Neural progenitor cell (in vitro differentiated cells): ENCODE measurements around the gene ITIH5. TPM values are rescaled to one million over a fixed set of nuclear protein-coding genes. Genes with fewer than 3 reads are reported as not detected.

Source experiments
- DNase-seq: peaks from one replicate; pipeline ENCODE4 v3.0.0-alpha.2; 2016; ENCODE audit warnings: low spot score
- H2AFZ ChIP-seq: fragments of 200-600 bp; sonication (generic); replicated peaks from 2 replicates; pipeline ENCODE4 v1.6.1; 2016; ENCODE audit warnings: antibody characterized with exemption
- H3F3A ChIP-seq: fragments of 200-600 bp; sonication (generic); 2 replicates; pipeline ENCODE4 v1.6.1; 2016; ENCODE audit warnings: antibody characterized with exemption, low read depth
- H3K27ac ChIP-seq: fragments of 200-600 bp; sonication (generic); 2 replicates; pipeline ENCODE4 v1.5.1; 2016; ENCODE audit warnings: mild to moderate bottlenecking
- H3K27me3 ChIP-seq: fragments of 200-600 bp; sonication (generic); 2 replicates; pipeline ENCODE4 v1.6.1; 2016; ENCODE audit warnings: mild to moderate bottlenecking, moderate library complexity
- H3K36me3 ChIP-seq: fragments of 200-600 bp; sonication (generic); 2 replicates; pipeline ENCODE4 v1.5.1; 2016
- H3K4me1 ChIP-seq: fragments of 200-600 bp; sonication (generic); 2 replicates; pipeline ENCODE4 v1.6.1; 2016; ENCODE audit warnings: mixed run types
- H3K4me2 ChIP-seq: fragments of 200-600 bp; sonication (generic); 2 replicates; pipeline ENCODE4 v1.6.1; 2016
- H3K4me3 ChIP-seq: fragments of 200-600 bp; sonication (generic); 2 replicates; pipeline ENCODE4 v1.5.1; 2016
- H3K79me2 ChIP-seq: fragments of 200-600 bp; sonication (generic); 2 replicates; pipeline ENCODE4 v1.6.1; 2016; ENCODE audit warnings: low read depth
- H3K9ac ChIP-seq: fragments of 200-600 bp; sonication (generic); 2 replicates; pipeline ENCODE4 v1.6.1; 2016
- H3K9me3 ChIP-seq: fragments of 200-600 bp; sonication (generic); 2 replicates; pipeline ENCODE4 v1.5.1; 2016; ENCODE audit warnings: low read depth
- H4K20me1 ChIP-seq: fragments of 200-600 bp; sonication (generic); 2 replicates; pipeline ENCODE4 v1.6.1; 2016; ENCODE audit warnings: low read depth
- H3K27ac Mint-ChIP-seq: 3 replicates; pipeline ENCODE4 v1.8.0; 2021; ENCODE audit warnings: mixed read lengths
- H3K27me3 Mint-ChIP-seq: 2 replicates; pipeline ENCODE4 v1.8.0; 2022; ENCODE audit warnings: low read depth, mild to moderate bottlenecking, inconsistent platforms, moderate library complexity, mixed read lengths; ENCODE audit not compliant: insufficient read depth
- H3K36me3 Mint-ChIP-seq: 3 replicates; pipeline ENCODE4 v1.8.0; 2021; ENCODE audit warnings: mixed read lengths
- H3K4me1 Mint-ChIP-seq: 3 replicates; pipeline ENCODE4 v1.8.0; 2021; ENCODE audit warnings: mixed read lengths
- H3K4me3 Mint-ChIP-seq: 3 replicates; pipeline ENCODE4 v1.8.0; 2021; ENCODE audit warnings: mild to moderate bottlenecking, moderate library complexity, mixed read lengths
- H3K9me3 Mint-ChIP-seq: 3 replicates; pipeline ENCODE4 v1.8.0; 2020; ENCODE audit warnings: mixed read lengths
- CTCF ChIP-seq: fragments of 200-600 bp; sonication (generic); IDR thresholded peaks from 2 replicates; pipeline ENCODE4 v1.5.1; 2017; ENCODE audit warnings: antibody characterized with exemption, mild to moderate bottlenecking
- EZH2 ChIP-seq: fragments of 200-600 bp; sonication (generic); IDR thresholded peaks from 2 replicates; pipeline ENCODE4 v1.6.1; 2017; ENCODE audit warnings: antibody characterized with exemption, mild to moderate bottlenecking, moderate library complexity
- EZH2phosphoT487 ChIP-seq: fragments of 200-600 bp; sonication (generic); IDR thresholded peaks from 2 replicates; pipeline ENCODE4 v1.6.1; 2017; ENCODE audit warnings: antibody characterized with exemption
- total RNA-seq: library from RNA; depleted of rRNA; stranded (reverse); fragments of >200 nt; gene quantifications from 2 replicates; pipeline ENCODE4 v1.2.3, GENCODE V29; 2015; ENCODE audit warnings: low replicate concordance

Gene ITIH5
- total RNA-seq, 1 donor from 2014 or later: 1.1 TPM

- Histone ChIP-seq H3K36me3 (no peaks in the 10 kb centered on the region), H3K4me3 (no peak overlapping the region), H3K4me2 (no peak overlapping the region), H3K9ac (no peak overlapping the region), H2AFZ (no peak overlapping the region), H3K9me3 (no peaks in the 10 kb centered on the region), H3F3A (no peaks in the 10 kb centered on the region), H3K4me1 (no peaks in the 10 kb centered on the region), H3K27ac (no peak overlapping the region), H3K79me2 (no peaks in the 10 kb centered on the region), H3K27me3 (no peaks in the 10 kb centered on the region), H4K20me1 (no peaks in the 10 kb centered on the region)
- TF ChIP-seq CTCF (no peak), EZH2 (no peak), EZH2phosphoT487 (no peak)
- Mint-ChIP-seq H3K9me3 (peaks cover 3% of the 10 kb centered on the region), H3K4me1 (no peaks in the 10 kb centered on the region), H3K27me3 (peaks cover 12% of the 10 kb centered on the region), H3K36me3 (no peaks in the 10 kb centered on the region), H3K4me3 (no peak overlapping the region), H3K27ac (no peak overlapping the region)
- DNase-seq: no peak
Observed at GRCh38 chr10:7679256-7679655, 12.5 kb upstream of the ITIH5 start.

GRCh38 chr10:7672341-7673134 is 5.8 kb upstream of the ITIH5 start:
- H3K36me3 Mint-ChIP-seq: no peaks in the 10 kb centered on the region
- no peak overlapping the region for H3K27ac Mint-ChIP-seq
- DNase-seq: no peak
- Histone ChIP-seq H3K36me3 (no peaks in the 10 kb centered on the region), H3K79me2 (no peaks in the 10 kb centered on the region), H4K20me1 (peaks cover 7% of the 10 kb centered on the region), H3K9me3 (no peaks in the 10 kb centered on the region), H3K9ac (no peak overlapping the region), H3K4me1 (peaks cover 5% of the 10 kb centered on the region), H3K4me2 (no peak overlapping the region), H3K27ac (no peak overlapping the region), H3K4me3 (no peak overlapping the region), H3K27me3 (peaks cover 41% of the 10 kb centered on the region), H3F3A (peaks cover 9% of the 10 kb centered on the region), H2AFZ (no peak overlapping the region)
- H3K9me3 Mint-ChIP-seq: no peaks in the 10 kb centered on the region
- TF ChIP-seq CTCF (no peak), EZH2phosphoT487 (no peak), EZH2 (no peak)
- H3K4me3 Mint-ChIP-seq: no peak overlapping the region
- peaks cover 2% of the 10 kb centered on the region for H3K4me1 Mint-ChIP-seq
- H3K27me3 Mint-ChIP-seq: peaks cover 26% of the 10 kb centered on the region

- TF ChIP-seq EZH2phosphoT487 (no peak), CTCF (no peak), EZH2 (no peak)
- H3K36me3 ChIP-seq: no peaks in the 10 kb centered on the region
- H3K4me2 ChIP-seq: no peak overlapping the region
- H4K20me1 ChIP-seq: peaks cover 22% of the 10 kb centered on the region
- H3K27ac Mint-ChIP-seq: no peak overlapping the region
- DNase-seq: no peak
- H3K79me2 ChIP-seq: no peaks in the 10 kb centered on the region
- H2AFZ ChIP-seq: no peak overlapping the region
- no peaks in the 10 kb centered on the region for H3K36me3 Mint-ChIP-seq
- H3K4me1 Mint-ChIP-seq: peaks cover 14% of the 10 kb centered on the region
- H3K27me3 ChIP-seq: peaks cover 62% of the 10 kb centered on the region
- peaks cover 19% of the 10 kb centered on the region for H3F3A ChIP-seq
- peaks cover 17% of the 10 kb centered on the region for H3K4me1 ChIP-seq
- no peak overlapping the region for H3K4me3 Mint-ChIP-seq
- no peak overlapping the region for H3K4me3 ChIP-seq
- H3K9ac ChIP-seq: no peak overlapping the region
- no peak overlapping the region for H3K27ac ChIP-seq
- H3K9me3 ChIP-seq: no peaks in the 10 kb centered on the region
- H3K27me3 Mint-ChIP-seq: peaks cover 29% of the 10 kb centered on the region
- no peaks in the 10 kb centered on the region for H3K9me3 Mint-ChIP-seq
Observed at GRCh38 chr10:7670157-7670556, 3.4 kb upstream of the ITIH5 start.
